PFSK-1 (cell line): ENCODE results near the gene KRT40.

Experiments used
- FOXP2 ChIP-seq: optimal IDR thresholded peaks from 2 replicates; pipeline ENCODE3; 2011; ENCODE audit warnings: borderline replicate concordance, control low read depth, inconsistent platforms; ENCODE audit not compliant: insufficient read depth; ENCODE audit errors: extremely low read length, extremely low read depth
- POLR2AphosphoS5 ChIP-seq: IDR thresholded peaks from 2 replicates; pipeline ENCODE4 v1.6.1; 2012; ENCODE audit warnings: low read depth, mild to moderate bottlenecking, control low read depth, low read length, moderate library complexity
- REST ChIP-seq, 2 experiments: IDR thresholded peaks; 2 replicates each; pipeline versions ENCODE4 v1.6.1 to v1.8.0; 2011 to 2012; ENCODE audit warnings: low read depth in 2 of 2, low read length in 2 of 2, control low read depth in 1 of 2, inconsistent platforms in 1 of 2, mild to moderate bottlenecking in 1 of 2, moderate library complexity in 1 of 2; ENCODE audit not compliant: insufficient read depth in 1 of 2
- SIN3A ChIP-seq: IDR thresholded peaks from 2 replicates; pipeline ENCODE4 v1.6.1; 2012; ENCODE audit warnings: mild to moderate bottlenecking, low read length, moderate library complexity, borderline replicate concordance; ENCODE audit not compliant: insufficient read depth
- TAF1 ChIP-seq: IDR thresholded peaks from 2 replicates; pipeline ENCODE4 v1.6.1; 2012; ENCODE audit warnings: low read length, control low read depth, borderline replicate concordance; ENCODE audit not compliant: insufficient read depth

Gene KRT40

GRCh38 chr17:40960144-40960543, 24.0 kb downstream of the KRT40 start:
- TF ChIP-seq REST (IDR thresholded peaks at IDR 0.05; ENCODE audit: insufficient read depth in 1 of 2, low read depth in 2 of 2, low read length in 2 of 2), result no peak
- TF ChIP-seq TAF1, result no peak
- TF ChIP-seq POLR2AphosphoS5, result no peak
- TF ChIP-seq FOXP2, result no peak

DNA sequence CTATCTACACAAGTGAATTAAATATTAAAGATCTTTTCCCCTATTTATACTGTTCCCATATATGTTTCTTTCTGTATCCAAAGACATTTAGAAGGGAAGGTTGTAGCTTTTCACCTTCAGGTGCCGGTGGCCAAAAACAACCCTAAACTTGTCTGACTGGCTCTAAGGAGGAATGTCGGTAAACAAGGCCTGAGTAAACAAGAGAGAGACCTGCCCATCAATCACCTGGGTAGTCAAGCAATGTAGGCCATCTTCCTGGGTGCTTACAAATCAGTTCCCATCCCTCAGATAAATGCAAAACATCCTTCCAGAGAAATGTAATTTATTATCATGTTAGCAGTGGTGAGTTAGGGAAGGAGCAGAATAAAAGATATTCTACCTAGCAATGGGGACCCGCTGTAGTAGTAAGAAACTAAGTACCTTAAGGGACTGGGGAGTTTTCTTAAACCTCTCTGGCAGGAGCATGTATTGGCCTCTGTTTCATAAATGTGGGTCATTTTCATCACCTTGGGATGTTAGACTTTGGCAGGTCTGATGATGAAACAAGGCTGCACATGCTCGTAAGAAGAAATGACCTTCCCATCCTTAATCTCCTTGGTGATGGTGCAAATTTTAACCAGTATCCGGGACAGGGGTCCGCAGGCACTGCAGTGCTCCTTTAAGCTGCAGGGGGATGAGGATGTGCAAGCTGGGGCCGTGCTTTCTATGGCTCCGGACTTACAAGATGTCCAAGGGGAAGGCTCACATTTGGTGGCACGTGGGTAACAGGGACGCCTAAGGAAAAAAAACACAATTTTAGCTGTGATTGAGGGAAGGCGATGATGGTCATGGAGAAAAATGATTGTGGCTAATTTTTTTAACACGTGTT, 25.8 kb downstream of the KRT40 start:
- TF ChIP-seq SIN3A, result no peak
- no peak for TF ChIP-seq TAF1

- TF ChIP-seq FOXP2, result no peak
These were observed 27.5 kb downstream of the KRT40 start for GRCh38 chr17:40956401-40957254.

DNA sequence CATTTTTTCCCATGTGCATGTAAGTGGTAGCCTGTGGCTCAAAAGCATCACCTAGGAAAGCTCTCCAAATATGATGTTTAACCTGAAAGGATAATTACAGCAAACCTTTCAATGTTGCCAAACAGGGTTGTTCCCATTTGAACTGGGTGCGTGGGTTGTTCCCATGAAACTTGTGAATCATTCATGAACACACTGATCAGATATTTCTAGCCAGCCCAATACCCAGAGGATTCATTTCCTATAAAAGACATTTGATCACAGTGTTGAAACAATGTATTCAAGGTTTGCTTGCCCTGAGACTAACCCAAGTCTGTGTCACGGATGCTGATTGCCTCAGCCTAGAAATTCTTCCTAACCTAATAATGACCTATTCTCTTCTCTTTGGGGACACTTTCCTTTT, 30.2 kb downstream of the KRT40 start:
- TF ChIP-seq SIN3A, result no peak

DNA sequence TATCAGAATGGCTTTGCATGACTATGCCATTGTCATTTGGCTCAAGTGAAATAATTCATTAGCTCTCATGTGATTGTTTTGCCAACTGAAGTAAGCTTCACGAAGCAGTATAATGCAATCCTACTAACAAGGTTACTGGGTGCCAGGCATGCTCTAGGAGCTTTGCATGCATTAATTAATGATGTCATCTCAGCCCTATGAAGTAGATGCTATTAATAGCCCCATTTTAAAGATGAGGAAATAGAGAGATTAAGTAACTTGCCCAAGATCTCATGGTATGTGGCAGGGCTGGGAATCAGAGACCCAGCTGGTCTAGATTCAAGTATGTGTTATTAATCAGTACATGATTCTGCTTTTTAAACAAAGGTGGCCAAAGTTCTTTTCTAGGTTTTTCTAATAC, 31.5 kb downstream of the KRT40 start:
- TF ChIP-seq FOXP2 (no peak), TAF1 (no peak), REST (IDR thresholded peaks at IDR 0.05; ENCODE audit: insufficient read depth in 1 of 2, low read depth in 2 of 2, low read length in 2 of 2) (no peak), POLR2AphosphoS5 (no peak)

DNA sequence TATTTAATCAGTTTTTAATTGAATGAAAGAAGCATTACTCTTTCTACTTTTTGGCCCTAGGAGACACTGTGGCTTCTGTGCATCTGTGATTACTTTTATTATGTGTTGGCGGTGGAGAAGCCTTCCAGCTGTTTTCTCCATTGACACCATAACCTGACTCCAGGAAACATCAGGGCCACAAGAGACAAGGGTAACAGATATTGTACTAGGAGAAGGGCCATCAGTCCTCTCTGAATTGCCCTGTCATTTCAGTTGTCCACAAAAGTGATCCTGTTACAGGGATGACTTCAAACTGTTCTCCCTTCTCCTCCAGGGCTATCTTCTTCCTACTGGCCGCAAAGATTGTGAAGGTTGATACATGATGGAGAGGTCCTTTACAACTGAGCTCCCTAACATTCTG, 32.0 kb downstream of the KRT40 start:
- no peak for TF ChIP-seq SIN3A
- TF ChIP-seq REST (IDR thresholded peaks at IDR 0.05; ENCODE audit: insufficient read depth in 1 of 2, low read depth in 2 of 2, low read length in 2 of 2), result no peak
- no peak for TF ChIP-seq POLR2AphosphoS5
- no peak for TF ChIP-seq TAF1
- TF ChIP-seq FOXP2, result no peak
